Gastrocnemius medialis (tissue), 4 donors: ENCODE data around the gene GULP1.

ENCODE experiments used
- CTCF ChIP-seq, 5 experiments: fragments of 450-650 bp in 3 of 5; fragments of 200-600 bp in 2 of 5; sonication (generic) in 2 of 5; IDR thresholded peaks in 4 of 5; conservative IDR thresholded peaks in 1 of 5; 1 replicate in 4 of 5; 2 replicates in 1 of 5; pipeline ENCODE4 v1.5.1; 2016 to 2019; ENCODE audit warnings: antibody characterized with exemption in 5 of 5, mild to moderate bottlenecking in 3 of 5, moderate library complexity in 3 of 5
- POLR2A ChIP-seq, 2 donors: fragments of 450-650 bp; IDR thresholded peaks; one replicate each; pipeline ENCODE4 v1.6.1; 2017; ENCODE audit warnings: antibody characterized with exemption in 2 of 2, mild to moderate bottlenecking in 2 of 2, moderate library complexity in 2 of 2

GRCh38 chr2:188580738-188581137 lies 289.1 kb downstream of the GULP1 start:
- no peak for TF ChIP-seq CTCF (IDR thresholded peaks at IDR 0.05 in 4 of 5, conservative IDR thresholded peaks at IDR 0.05 in 1 of 5)
- TF ChIP-seq POLR2A (IDR thresholded peaks at IDR 0.05): no peak
